CD14-positive monocyte (primary cell): ENCODE data around the gene JCAD. TPM values are rescaled to one million over a fixed set of nuclear protein-coding genes. Genes with fewer than 3 reads are reported as not detected.

Experiments
- DNase-seq, 3 donors: peaks; one replicate each; pipeline ENCODE4 v3.0.0-alpha.2; 2011 to 2022
- H2AFZ ChIP-seq: 2 replicates; pipeline ENCODE4 v1.6.0; 2012; ENCODE audit warnings: mild to moderate bottlenecking, low read depth, low read length, inconsistent platforms; ENCODE audit not compliant: insufficient read depth, poor library complexity, severe bottlenecking
- H3K27ac ChIP-seq, 2 donors: 1 replicate in 1 of 2; 2 replicates in 1 of 2; pipeline ENCODE4 v1.5.1; 2012 to 2013; ENCODE audit warnings: low read length in 2 of 2, control low read depth in 1 of 2, inconsistent platforms in 1 of 2, low read depth in 1 of 2, mild to moderate bottlenecking in 1 of 2
- H3K27me3 ChIP-seq, 2 donors: one replicate each; pipeline versions ENCODE4 v1.6.0 to v1.6.1; 2011 to 2013; ENCODE audit warnings: low read length in 2 of 2; ENCODE audit not compliant: control insufficient read depth in 2 of 2, insufficient read depth in 2 of 2
- H3K36me3 ChIP-seq, 2 donors: replicated peaks in 1 of 2; 1 replicate in 1 of 2; 2 replicates in 1 of 2; pipeline versions ENCODE4 v1.5.1 to v1.6.1; 2012 to 2013; ENCODE audit warnings: low read length in 2 of 2, control low read depth in 1 of 2, inconsistent platforms in 1 of 2, mild to moderate bottlenecking in 1 of 2; ENCODE audit not compliant: insufficient read depth in 2 of 2, control insufficient read depth in 1 of 2
- H3K4me1 ChIP-seq, 2 donors: 1 replicate in 1 of 2; 2 replicates in 1 of 2; pipeline versions ENCODE4 v1.5.1 to v1.6.1; 2012 to 2013; ENCODE audit warnings: low read length in 2 of 2, control low read depth in 1 of 2, inconsistent platforms in 1 of 2, mild to moderate bottlenecking in 1 of 2, moderate library complexity in 1 of 2; ENCODE audit not compliant: insufficient read depth in 2 of 2, control insufficient read depth in 1 of 2
- H3K4me2 ChIP-seq: replicated peaks from 2 replicates; pipeline ENCODE3; 2012; ENCODE audit warnings: low read length, moderate library complexity, mild to moderate bottlenecking; ENCODE audit not compliant: poor library complexity, severe bottlenecking; ENCODE audit errors: extremely low read depth
- H3K4me3 ChIP-seq, 3 experiments: fragments of 200-600 bp in 1 of 3; sonication (generic) in 1 of 3; replicated peaks in 1 of 3; 1 replicate in 2 of 3; 2 replicates in 1 of 3; pipeline ENCODE4 v1.5.1; 2011 to 2013; ENCODE audit warnings: low read length in 3 of 3, mild to moderate bottlenecking in 3 of 3, control low read depth in 2 of 3, low read depth in 2 of 3, inconsistent platforms in 1 of 3, moderate library complexity in 1 of 3
- H3K79me2 ChIP-seq: 2 replicates; pipeline ENCODE4 v1.6.0; 2012; ENCODE audit warnings: mild to moderate bottlenecking, control low read depth, inconsistent platforms, low read length, moderate library complexity; ENCODE audit not compliant: insufficient read depth
- H3K9ac ChIP-seq: 2 replicates; pipeline ENCODE4 v1.6.0; 2017; ENCODE audit warnings: low read length, mild to moderate bottlenecking; ENCODE audit not compliant: insufficient read depth, poor library complexity, severe bottlenecking
- H3K9me3 ChIP-seq, 2 donors: replicated peaks in 1 of 2; 1 replicate in 1 of 2; 2 replicates in 1 of 2; pipeline versions ENCODE4 v1.5.1 to v1.6.1; 2012 to 2013; ENCODE audit warnings: low read length in 2 of 2, control low read depth in 1 of 2; ENCODE audit not compliant: control insufficient read depth in 1 of 2, insufficient read depth in 1 of 2
- H4K20me1 ChIP-seq: 2 replicates; pipeline ENCODE4 v1.6.0; 2012; ENCODE audit warnings: mild to moderate bottlenecking, low read length, control low read depth, moderate library complexity; ENCODE audit not compliant: insufficient read depth
- H3K27ac Mint-ChIP-seq, 7 donors: one replicate each; pipeline ENCODE4 v1.8.0; 2020; ENCODE audit warnings: mild to moderate bottlenecking in 7 of 7, mixed read lengths in 7 of 7, moderate library complexity in 6 of 7, inconsistent platforms in 2 of 7
- H3K27me3 Mint-ChIP-seq, 3 donors: one replicate each; pipeline ENCODE4 v1.8.0; 2021 to 2022; ENCODE audit warnings: low read depth in 3 of 3, mild to moderate bottlenecking in 3 of 3, mixed read lengths in 3 of 3, moderate library complexity in 3 of 3, inconsistent platforms in 1 of 3
- H3K36me3 Mint-ChIP-seq, 2 donors: one replicate each; pipeline ENCODE4 v1.8.0; 2020; ENCODE audit warnings: mixed read lengths in 2 of 2, inconsistent platforms in 1 of 2, mild to moderate bottlenecking in 1 of 2
- H3K4me1 Mint-ChIP-seq: one replicate; pipeline ENCODE4 v1.8.0; 2020; ENCODE audit warnings: mild to moderate bottlenecking, mixed read lengths
- H3K4me3 Mint-ChIP-seq, 2 donors: one replicate each; pipeline ENCODE4 v1.8.0; 2020; ENCODE audit warnings: mild to moderate bottlenecking in 2 of 2, mixed read lengths in 2 of 2, moderate library complexity in 1 of 2
- H3K9me3 Mint-ChIP-seq, 7 donors: one replicate each; pipeline ENCODE4 v1.8.0; 2020 to 2022; ENCODE audit warnings: mixed read lengths in 7 of 7, mild to moderate bottlenecking in 6 of 7, moderate library complexity in 6 of 7, inconsistent platforms in 2 of 7
- WGBS: methylation state at CpG from one replicate; pipeline ENCODE4 v1.1.5; 2013; ENCODE audit warnings: missing lambda C conversion rate; ENCODE audit not compliant: insufficient coverage; 5-methylcytosine and 5-hydroxymethylcytosine counted together
- intact Hi-C, 2 donors: fragments of 100-400 bp; cut with micrococcal nuclease; formaldehyde crosslinking; loops; one replicate each; pipeline versions ENCODE4 v1.15.0 to v1.15.1; 2023
- polyA plus RNA-seq, 3 donors: library from polyadenylated mRNA; depleted of rRNA in 1 of 3; unstranded in 2 of 3; stranded (reverse) in 1 of 3; fragments of 300-500 nt in 2 of 3; fragments of >200 nt in 1 of 3; fragmentation: Illumina TruSeq in 2 of 3; gene quantifications; 1 replicate in 2 of 3; 2 replicates in 1 of 3; pipeline ENCODE4 v1.2.3, GENCODE V29; 2012 to 2021
- TF ChIP-seq, protein P1 (sequence below): fragments of 200-600 bp; IDR thresholded peaks from one replicate; pipeline ENCODE4 v1.8.0; 2022; ENCODE audit warnings: antibody characterized with exemption, mild to moderate bottlenecking

The JCAD gene
- polyA plus RNA-seq, 3 donors: not detected

GRCh38 chr10:30029872-30030256 is 29.5 kb downstream of the JCAD start:
- H3K36me3 ChIP-seq: no peaks in the 10 kb centered on the region
- H4K20me1 ChIP-seq: no peaks in the 10 kb centered on the region
- intact Hi-C loops: no loop called here
- peaks cover 0 to 44% of the 10 kb centered on the region in 2 donors for H3K27me3 ChIP-seq
- Mint-ChIP-seq H3K27me3 (peaks cover 33 to 61% (median 46%) of the 10 kb centered on the region in 3 donors), H3K4me1 (peaks cover 24% of the 10 kb centered on the region), H3K4me3 (no peak overlapping the region), H3K9me3 (peaks cover 0 to 6% (median 2%) of the 10 kb centered on the region in 7 donors), H3K27ac (no peak overlapping the region), H3K36me3 (no peaks in the 10 kb centered on the region)
- no peaks in the 10 kb centered on the region for H3K79me2 ChIP-seq
- H2AFZ ChIP-seq: no peak overlapping the region
- H3K4me1 ChIP-seq: peaks cover 17 to 19% of the 10 kb centered on the region in 2 donors
- no peak overlapping the region for H3K27ac ChIP-seq
- no peak overlapping the region for H3K9ac ChIP-seq
- TF ChIP-seq, protein P1, sequence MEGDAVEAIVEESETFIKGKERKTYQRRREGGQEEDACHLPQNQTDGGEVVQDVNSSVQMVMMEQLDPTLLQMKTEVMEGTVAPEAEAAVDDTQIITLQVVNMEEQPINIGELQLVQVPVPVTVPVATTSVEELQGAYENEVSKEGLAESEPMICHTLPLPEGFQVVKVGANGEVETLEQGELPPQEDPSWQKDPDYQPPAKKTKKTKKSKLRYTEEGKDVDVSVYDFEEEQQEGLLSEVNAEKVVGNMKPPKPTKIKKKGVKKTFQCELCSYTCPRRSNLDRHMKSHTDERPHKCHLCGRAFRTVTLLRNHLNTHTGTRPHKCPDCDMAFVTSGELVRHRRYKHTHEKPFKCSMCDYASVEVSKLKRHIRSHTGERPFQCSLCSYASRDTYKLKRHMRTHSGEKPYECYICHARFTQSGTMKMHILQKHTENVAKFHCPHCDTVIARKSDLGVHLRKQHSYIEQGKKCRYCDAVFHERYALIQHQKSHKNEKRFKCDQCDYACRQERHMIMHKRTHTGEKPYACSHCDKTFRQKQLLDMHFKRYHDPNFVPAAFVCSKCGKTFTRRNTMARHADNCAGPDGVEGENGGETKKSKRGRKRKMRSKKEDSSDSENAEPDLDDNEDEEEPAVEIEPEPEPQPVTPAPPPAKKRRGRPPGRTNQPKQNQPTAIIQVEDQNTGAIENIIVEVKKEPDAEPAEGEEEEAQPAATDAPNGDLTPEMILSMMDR: no peak
- no peak overlapping the region for H3K4me3 ChIP-seq
- no peaks in the 10 kb centered on the region for H3K9me3 ChIP-seq
- DNase-seq: no peak
- H3K4me2 ChIP-seq: no peak overlapping the region
- 75% methylated on average over 3 of the region's 7 CpGs for WGBS

DNA sequence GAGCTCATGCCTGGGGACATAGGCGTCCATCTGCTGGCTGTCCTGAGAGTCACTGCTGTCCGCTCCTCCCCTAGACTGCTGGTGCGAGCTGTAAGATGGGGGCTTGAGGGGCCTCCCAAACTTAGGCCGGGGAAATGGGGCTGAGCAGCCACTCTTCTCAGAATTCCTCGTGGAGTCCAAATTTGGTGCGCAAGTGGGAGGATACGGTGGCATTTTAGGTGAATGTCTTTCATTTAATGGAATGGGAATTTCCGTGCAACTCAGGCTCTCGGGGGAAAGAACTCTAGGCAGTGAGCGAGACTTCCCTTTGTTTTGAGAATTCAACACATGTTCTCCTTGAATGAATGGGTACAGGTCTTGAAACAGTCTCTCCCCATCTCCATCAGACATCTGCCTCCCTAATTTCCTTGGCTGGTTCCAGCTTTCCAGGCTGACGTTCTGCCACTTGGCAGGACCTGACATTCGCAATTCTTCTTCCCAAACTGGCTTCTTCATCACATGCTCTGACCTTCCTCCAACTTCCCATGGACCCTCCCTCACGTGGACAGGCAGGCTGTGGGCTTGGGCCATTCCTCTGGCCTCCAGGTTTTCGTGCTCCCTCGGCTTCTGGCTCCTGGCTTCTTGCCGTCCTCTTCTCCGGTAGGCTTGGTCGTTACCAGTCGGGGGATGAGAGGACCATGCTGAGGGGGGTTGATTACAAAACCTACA is 30.1 kb downstream of the JCAD start:
- H3K36me3 Mint-ChIP-seq: no peaks in the 10 kb centered on the region
- no peaks in the 10 kb centered on the region for H4K20me1 ChIP-seq
- no peak for DNase-seq
- H3K9me3 ChIP-seq: no peaks in the 10 kb centered on the region
- no peak overlapping the region for H3K4me2 ChIP-seq
- no peaks in the 10 kb centered on the region for H3K36me3 ChIP-seq
- intact Hi-C loops: no loop called here
- H3K27ac Mint-ChIP-seq: peak overlapping the region in 1 of 7 donors; percentile 0
- peaks cover 32 to 60% (median 45%) of the 10 kb centered on the region in 3 donors for H3K27me3 Mint-ChIP-seq
- peak overlapping the region in 1 of 2 donors; percentile 12 for H3K4me3 Mint-ChIP-seq
- peaks cover 0 to 44% of the 10 kb centered on the region in 2 donors for H3K27me3 ChIP-seq
- no peak overlapping the region for H3K9ac ChIP-seq
- WGBS: 94% methylated on average over 9 of the region's 19 CpGs
- H2AFZ ChIP-seq: no peak overlapping the region
- no peak overlapping the region for H3K4me3 ChIP-seq
- H3K27ac ChIP-seq: no peak overlapping the region
- H3K4me1 Mint-ChIP-seq: peaks cover 24% of the 10 kb centered on the region
- H3K9me3 Mint-ChIP-seq: peaks cover 0 to 6% (median 2%) of the 10 kb centered on the region in 7 donors
- TF ChIP-seq, protein P1: no peak
- peaks cover 17 to 19% of the 10 kb centered on the region in 2 donors for H3K4me1 ChIP-seq
- no peaks in the 10 kb centered on the region for H3K79me2 ChIP-seq
